22Rv1 (cell line): ENCODE results near the gene IFNG-AS1.

Source experiments
- H3K27ac ChIP-seq: fragments of 450-650 bp; 2 replicates; pipeline ENCODE4 v1.5.1; 2017
- ZFX ChIP-seq: fragments of 450-650 bp; IDR thresholded peaks from 2 replicates; pipeline ENCODE4 v1.6.1; 2017; ENCODE audit warnings: antibody characterized with exemption, borderline replicate concordance
- TF ChIP-seq, protein P1 (sequence below): fragments of 450-650 bp; IDR thresholded peaks from 2 replicates; pipeline ENCODE4 v1.5.1; 2017; ENCODE audit warnings: mild to moderate bottlenecking

IFNG-AS1 gene

GRCh38 chr12:67994046-67994445 lies 4.8 kb downstream of the IFNG-AS1 start:
- TF ChIP-seq ZFX: no peak
- TF ChIP-seq, protein P1, sequence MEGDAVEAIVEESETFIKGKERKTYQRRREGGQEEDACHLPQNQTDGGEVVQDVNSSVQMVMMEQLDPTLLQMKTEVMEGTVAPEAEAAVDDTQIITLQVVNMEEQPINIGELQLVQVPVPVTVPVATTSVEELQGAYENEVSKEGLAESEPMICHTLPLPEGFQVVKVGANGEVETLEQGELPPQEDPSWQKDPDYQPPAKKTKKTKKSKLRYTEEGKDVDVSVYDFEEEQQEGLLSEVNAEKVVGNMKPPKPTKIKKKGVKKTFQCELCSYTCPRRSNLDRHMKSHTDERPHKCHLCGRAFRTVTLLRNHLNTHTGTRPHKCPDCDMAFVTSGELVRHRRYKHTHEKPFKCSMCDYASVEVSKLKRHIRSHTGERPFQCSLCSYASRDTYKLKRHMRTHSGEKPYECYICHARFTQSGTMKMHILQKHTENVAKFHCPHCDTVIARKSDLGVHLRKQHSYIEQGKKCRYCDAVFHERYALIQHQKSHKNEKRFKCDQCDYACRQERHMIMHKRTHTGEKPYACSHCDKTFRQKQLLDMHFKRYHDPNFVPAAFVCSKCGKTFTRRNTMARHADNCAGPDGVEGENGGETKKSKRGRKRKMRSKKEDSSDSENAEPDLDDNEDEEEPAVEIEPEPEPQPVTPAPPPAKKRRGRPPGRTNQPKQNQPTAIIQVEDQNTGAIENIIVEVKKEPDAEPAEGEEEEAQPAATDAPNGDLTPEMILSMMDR: peak; percentile 27
- no peak overlapping the region for H3K27ac ChIP-seq

DNA sequence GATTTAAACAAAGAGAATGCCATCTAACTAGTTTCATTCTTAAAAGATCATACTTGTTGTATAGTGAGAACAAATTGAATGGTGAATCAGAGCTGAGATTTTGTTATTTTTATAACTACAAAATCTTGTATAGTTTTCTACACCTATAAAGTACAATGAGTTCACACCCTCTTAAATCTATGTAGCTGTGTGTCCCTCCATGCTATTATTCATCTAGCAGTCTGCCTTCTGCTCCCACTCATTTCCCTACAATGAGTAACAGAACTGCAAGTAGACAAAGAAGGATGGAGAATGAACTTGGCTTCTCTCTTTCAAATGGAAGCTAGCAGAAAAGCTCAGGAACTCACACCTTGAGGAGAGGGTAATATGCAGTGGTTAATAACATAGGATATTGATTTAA lies 7.1 kb downstream of the IFNG-AS1 start:
- TF ChIP-seq, protein P1: no peak
- TF ChIP-seq ZFX: no peak
- no peak overlapping the region for H3K27ac ChIP-seq

DNA sequence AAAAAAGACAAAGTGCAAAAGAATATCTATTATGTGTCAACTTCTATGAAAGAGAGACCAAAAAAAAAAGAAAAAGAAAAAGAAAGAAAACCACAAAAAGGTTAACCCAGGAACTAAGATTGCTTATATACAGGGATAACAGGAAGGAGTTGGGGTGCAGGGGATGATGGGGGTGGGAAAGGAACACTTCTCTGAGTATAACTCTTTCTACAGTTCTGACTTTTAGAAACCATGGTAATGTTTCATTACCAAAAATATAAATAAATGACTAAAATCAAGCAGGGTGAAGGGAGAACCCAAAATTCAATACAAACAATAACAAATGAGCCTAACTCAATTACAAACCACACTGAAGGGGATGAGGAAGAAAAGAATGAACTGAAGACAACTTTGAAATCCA lies 9.1 kb downstream of the IFNG-AS1 start:
- no peak overlapping the region for H3K27ac ChIP-seq
- TF ChIP-seq ZFX: no peak
- TF ChIP-seq, protein P1: no peak

DNA sequence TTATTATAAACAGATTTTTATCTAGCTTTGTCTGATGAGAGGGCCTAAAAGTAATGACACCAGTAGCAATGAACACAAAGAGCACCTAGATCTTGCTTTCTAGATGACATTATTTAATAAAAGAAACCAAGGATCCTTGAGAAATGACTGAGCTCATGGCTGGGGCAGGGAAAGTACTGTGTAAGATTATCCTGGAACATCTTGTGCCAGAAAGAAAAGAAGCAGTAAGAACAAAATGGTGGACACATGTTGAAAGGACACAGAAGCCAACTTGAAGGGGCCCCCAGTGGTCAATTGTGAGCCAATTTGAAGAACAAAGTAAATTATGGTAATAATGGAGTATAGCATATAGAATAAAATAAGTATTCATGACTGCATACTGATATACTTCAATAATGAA lies 10.0 kb downstream of the IFNG-AS1 start:
- no peak overlapping the region for H3K27ac ChIP-seq
- no peak for TF ChIP-seq ZFX
- TF ChIP-seq, protein P1: no peak; the same call in 1 of the 2 replicates

DNA sequence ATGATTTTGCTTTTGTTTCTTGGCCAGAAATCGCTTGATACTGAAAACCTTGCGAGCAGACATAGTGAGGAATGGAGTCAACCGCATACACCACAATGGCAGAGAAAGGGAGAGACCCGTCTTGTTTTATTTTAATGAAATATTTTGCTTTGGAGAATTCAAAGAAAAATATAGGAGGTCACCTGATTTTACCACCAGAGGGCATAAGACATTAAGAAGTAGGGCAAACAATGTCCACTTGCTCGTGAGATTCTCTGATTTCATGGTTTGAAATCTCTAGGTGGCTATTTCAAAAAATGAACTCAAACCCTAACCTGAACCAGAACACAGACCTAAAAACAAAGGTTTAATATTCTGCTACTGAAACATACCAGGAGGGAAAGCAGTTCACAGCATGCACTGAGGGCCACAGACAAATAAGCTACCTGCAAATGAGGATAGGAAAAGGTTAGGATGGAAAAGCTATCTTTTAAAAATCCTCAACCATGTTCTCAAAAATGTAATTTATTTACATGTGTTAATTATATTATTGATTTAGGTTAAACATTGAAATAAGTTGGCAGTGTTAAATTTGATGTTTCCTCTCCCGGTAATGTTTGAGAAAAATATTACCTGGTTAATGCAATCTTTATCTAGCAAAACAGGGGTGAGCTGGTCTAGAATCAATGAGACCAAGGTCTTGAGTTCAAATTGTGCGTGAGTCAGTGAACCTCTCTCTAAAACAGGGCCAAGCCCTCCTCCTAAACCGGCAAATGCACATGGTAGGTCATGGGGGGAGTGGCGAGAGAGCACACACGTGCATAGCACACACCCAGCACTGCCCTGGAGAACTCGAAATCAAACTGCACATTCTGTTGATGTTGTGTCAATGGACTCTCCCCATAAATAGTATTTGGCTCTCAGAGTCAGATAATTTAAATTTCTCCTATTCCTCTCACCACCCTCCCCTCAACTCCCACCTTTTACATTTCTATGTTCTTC lies 12.5 kb downstream of the IFNG-AS1 start:
- no peak overlapping the region for H3K27ac ChIP-seq

GRCh38 chr12:68003777-68004176 lies 14.5 kb downstream of the IFNG-AS1 start:
- TF ChIP-seq, protein P1: no peak
- no peak for TF ChIP-seq ZFX
- no peak overlapping the region for H3K27ac ChIP-seq

More for the DNA sequence above, 12.5 kb downstream of the IFNG-AS1 start:
- TF ChIP-seq ZFX: no peak
- TF ChIP-seq, protein P1: peak; percentile 84

DNA sequence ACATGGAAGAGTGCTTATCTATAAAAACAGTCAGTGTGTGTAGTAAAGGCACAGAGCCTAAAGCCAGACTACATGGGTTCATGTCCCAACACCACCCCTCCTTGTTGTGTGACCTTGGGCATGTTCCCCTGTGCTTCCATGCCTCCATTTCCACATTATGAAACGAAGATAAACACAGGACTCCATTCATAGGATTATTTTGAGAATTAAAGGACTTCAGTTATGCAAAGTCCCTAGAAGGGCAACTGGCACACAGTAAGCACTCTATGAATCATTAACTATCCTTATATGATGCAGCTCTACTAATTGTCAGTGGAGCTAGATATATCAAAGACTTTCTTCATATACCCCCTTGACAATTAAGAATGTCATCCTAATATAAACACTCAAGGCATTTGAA lies 17.8 kb downstream of the IFNG-AS1 start:
- H3K27ac ChIP-seq: no peak overlapping the region
- TF ChIP-seq, protein P1: no peak
- no peak for TF ChIP-seq ZFX
